Measurements from ENCODE around the gene SMIM10. TPM values are rescaled to one million over a fixed set of nuclear protein-coding genes. Genes with fewer than 3 reads are reported as not detected.
"Not testable (repeated sequence)": the region's sequence is repeated elsewhere in the genome, so short reads cannot be mapped to it uniquely, and the experiment has no call there.

The SMIM10 gene
- total RNA-seq, 2 experiments from 2014 or later = 0.19 to 0.34 TPM

GRCh38 chrX:135019890-135020289 is 29.1 kb downstream of the SMIM10 start:
- H3K36me3 Mint-ChIP-seq = not testable (repeated sequence)

GRCh38 chrX:135023791-135024190 is 33.0 kb downstream of the SMIM10 start:
- H3K36me3 Mint-ChIP-seq; intact Hi-C loops (cut with micrococcal nuclease); POLR2A ChIA-PET; H3K27ac Mint-ChIP-seq; H3K4me3 Mint-ChIP-seq; CTCF ChIA-PET; H3K9me3 Mint-ChIP-seq; DNase-seq: not testable (repeated sequence)
- peaks cover 16% of the 10 kb centered on the region for H3K27me3 Mint-ChIP-seq
- peaks cover 11% of the 10 kb centered on the region for H3K4me1 Mint-ChIP-seq (ENCODE audit: low read depth)

More at GRCh38 chrX:135019890-135020289, 29.1 kb downstream of the SMIM10 start:
- DNase-seq; intact Hi-C loops (cut with micrococcal nuclease); POLR2A ChIA-PET; H3K4me3 Mint-ChIP-seq; H3K9me3 Mint-ChIP-seq; CTCF ChIA-PET; H3K27ac Mint-ChIP-seq: not testable (repeated sequence)
- H3K27me3 Mint-ChIP-seq = peaks cover 12% of the 10 kb centered on the region
- H3K4me1 Mint-ChIP-seq (ENCODE audit: low read depth) = peaks cover 11% of the 10 kb centered on the region

- Mint-ChIP-seq H3K4me3 (no peak overlapping the region), H3K36me3 (no peaks in the 10 kb centered on the region)
- CTCF ChIA-PET = no interaction called here
Measured at GRCh38 chrX:135024526-135024925, 33.7 kb downstream of the SMIM10 start.

GRCh38 chrX:135030207-135030963 is 39.6 kb downstream of the SMIM10 start:
- H3K9me3 Mint-ChIP-seq, POLR2A ChIA-PET, CTCF ChIA-PET: not testable (repeated sequence)

More at GRCh38 chrX:135024526-135024925, 33.7 kb downstream of the SMIM10 start:
- no peak for DNase-seq
- H3K27me3 Mint-ChIP-seq = peaks cover 16% of the 10 kb centered on the region
- POLR2A ChIA-PET = no interaction called here
- peaks cover 11% of the 10 kb centered on the region for H3K4me1 Mint-ChIP-seq (ENCODE audit: low read depth)
- no peaks in the 10 kb centered on the region for H3K9me3 Mint-ChIP-seq
- H3K27ac Mint-ChIP-seq = no peak overlapping the region
- intact Hi-C loops (cut with micrococcal nuclease) = no loop called here

GRCh38 chrX:135041149-135042123 is 50.6 kb downstream of the SMIM10 start:
- not testable (repeated sequence) for H3K27ac Mint-ChIP-seq

More at GRCh38 chrX:135030207-135030963, 39.6 kb downstream of the SMIM10 start:
- H3K4me3 Mint-ChIP-seq; H3K27ac Mint-ChIP-seq; DNase-seq; H3K27me3 Mint-ChIP-seq; H3K36me3 Mint-ChIP-seq; intact Hi-C loops (cut with micrococcal nuclease): not testable (repeated sequence)
- peaks cover 11% of the 10 kb centered on the region for H3K4me1 Mint-ChIP-seq (ENCODE audit: low read depth)

More at GRCh38 chrX:135041149-135042123, 50.6 kb downstream of the SMIM10 start:
- H3K27me3 Mint-ChIP-seq; intact Hi-C loops (cut with micrococcal nuclease); H3K36me3 Mint-ChIP-seq; H3K9me3 Mint-ChIP-seq; H3K4me1 Mint-ChIP-seq (ENCODE audit: low read depth); CTCF ChIA-PET; POLR2A ChIA-PET; DNase-seq; H3K4me3 Mint-ChIP-seq: not testable (repeated sequence)

Other genes starting within 250 kb of the SMIM10 start
- 10 to 100 TPM; 46.5 to 53.3 TPM for gene PABIR2, start 193.8 kb upstream of the SMIM10 start, total RNA-seq
- 10 to 100 TPM; 10.1 to 10.6 TPM for gene MOSPD1, start 75.7 kb upstream of the SMIM10 start, total RNA-seq
- gene RTL8B, start 31.6 kb downstream of the SMIM10 start, total RNA-seq = under 1 TPM; 0.67 to 0.68 TPM
- 10 to 100 TPM; 27.9 to 29.4 TPM for gene RTL8C, start 41.4 kb downstream of the SMIM10 start, total RNA-seq
- gene RTL8A, start 61.1 kb downstream of the SMIM10 start, total RNA-seq = 1 to 10 TPM; 7.0 to 8.8 TPM
- under 1 TPM; 0.17 to 0.19 TPM for gene SMIM10L2B, start 107.7 kb downstream of the SMIM10 start, total RNA-seq
- gene ETDB, start 129.5 kb downstream of the SMIM10 start, total RNA-seq = not detected
- not detected for gene CT55, start 180.4 kb downstream of the SMIM10 start, total RNA-seq

Measured in activated CD4-positive, alpha-beta memory T cell treated with anti-CD3 and anti-CD28 coated beads for 36 hours (primary cell).